ENCODE data around the gene CTDSPL. TPM values are rescaled to one million over a fixed set of nuclear protein-coding genes. Genes with fewer than 3 reads are reported as not detected.
A peak's percentile ranks its signal among the peaks of the same experiment; 100 is the strongest.

Gene CTDSPL
- total RNA-seq, 1 donor from 2014 or later = 41.5 TPM

- no peaks in the 10 kb centered on the region for H3K36me3 Mint-ChIP-seq (ENCODE audit: low read depth)
- TF ChIP-seq CTCF (IDR thresholded peaks at IDR 0.05) = no peak
- peak overlapping the region; percentile 1 for H3K4me3 Mint-ChIP-seq (ENCODE audit: unreplicated experiment)
- no peaks in the 10 kb centered on the region for H3K9me3 Mint-ChIP-seq (ENCODE audit: low read depth)
- no peak for DNase-seq (ENCODE audit: low spot score)
- peaks cover 73% of the 10 kb centered on the region for H3K4me1 Mint-ChIP-seq (ENCODE audit: low read depth)
- H3K27ac Mint-ChIP-seq (ENCODE audit: unreplicated experiment) = peak overlapping the region; percentile 92
- no peaks in the 10 kb centered on the region for H3K27me3 Mint-ChIP-seq (ENCODE audit: low read depth)
These were observed 74.3 kb downstream of the CTDSPL start for GRCh38 chr3:37935756-37936666.

GRCh38 chr3:37937156-37937555 lies 75.5 kb downstream of the CTDSPL start:
- no peaks in the 10 kb centered on the region for H3K9me3 Mint-ChIP-seq (ENCODE audit: low read depth)
- no peaks in the 10 kb centered on the region for H3K36me3 Mint-ChIP-seq (ENCODE audit: low read depth)
- no peak overlapping the region for H3K4me3 Mint-ChIP-seq (ENCODE audit: unreplicated experiment)
- H3K27me3 Mint-ChIP-seq (ENCODE audit: low read depth) = no peaks in the 10 kb centered on the region
- H3K4me1 Mint-ChIP-seq (ENCODE audit: low read depth) = peaks cover 78% of the 10 kb centered on the region
- TF ChIP-seq CTCF (IDR thresholded peaks at IDR 0.05) = no peak
- peak overlapping the region; percentile 92 for H3K27ac Mint-ChIP-seq (ENCODE audit: unreplicated experiment)
- no peak for DNase-seq (ENCODE audit: low spot score)

GRCh38 chr3:37938011-37938410 lies 76.3 kb downstream of the CTDSPL start:
- Mint-ChIP-seq H3K36me3 (ENCODE audit: low read depth) (no peaks in the 10 kb centered on the region), H3K9me3 (ENCODE audit: low read depth) (no peaks in the 10 kb centered on the region), H3K4me3 (ENCODE audit: unreplicated experiment) (no peak overlapping the region), H3K27me3 (ENCODE audit: low read depth) (no peaks in the 10 kb centered on the region), H3K27ac (ENCODE audit: unreplicated experiment) (peak overlapping the region; percentile 92), H3K4me1 (ENCODE audit: low read depth) (peaks cover 82% of the 10 kb centered on the region)
- no peak for DNase-seq (ENCODE audit: low spot score)
- TF ChIP-seq CTCF (IDR thresholded peaks at IDR 0.05) = no peak

- Mint-ChIP-seq H3K4me3 (ENCODE audit: unreplicated experiment) (no peak overlapping the region), H3K27me3 (ENCODE audit: low read depth) (no peaks in the 10 kb centered on the region), H3K9me3 (ENCODE audit: low read depth) (no peaks in the 10 kb centered on the region), H3K27ac (ENCODE audit: unreplicated experiment) (peak overlapping the region; percentile 54), H3K4me1 (ENCODE audit: low read depth) (peaks cover 93% of the 10 kb centered on the region), H3K36me3 (ENCODE audit: low read depth) (no peaks in the 10 kb centered on the region)
- no peak for TF ChIP-seq CTCF (IDR thresholded peaks at IDR 0.05)
- no peak for DNase-seq (ENCODE audit: low spot score)
These were observed 78.7 kb downstream of the CTDSPL start for GRCh38 chr3:37940242-37940908.

Data from chondrocyte (in vitro differentiated cells).